HG03045 (cell line): ENCODE data around the gene KAZALD1.

ENCODE experiments used
- ATAC-seq: cut with Tn5 transposase; IDR thresholded peaks from one replicate; pipeline ENCODE4 v1.9.1; 2021; ENCODE audit warnings: mild to moderate bottlenecking, moderate library complexity; ENCODE audit not compliant: unreplicated experiment

The KAZALD1 gene

GRCh38 chr10:101066896-101067355 lies 5.1 kb downstream of the KAZALD1 start:
- no peak for ATAC-seq

- no peak for ATAC-seq
Observed at GRCh38 chr10:101067356-101068083, 5.7 kb downstream of the KAZALD1 start.

- no peak for ATAC-seq
Observed at GRCh38 chr10:101069441-101069840, 7.7 kb downstream of the KAZALD1 start.

GRCh38 chr10:101070098-101070497 lies 8.3 kb downstream of the KAZALD1 start:
- no peak for ATAC-seq

GRCh38 chr10:101071267-101071884 lies 9.6 kb downstream of the KAZALD1 start:
- no peak for ATAC-seq

GRCh38 chr10:101071885-101072433 lies 10.2 kb downstream of the KAZALD1 start:
- no peak for ATAC-seq

- ATAC-seq: no peak
Observed at GRCh38 chr10:101072923-101073322, 11.1 kb downstream of the KAZALD1 start.

GRCh38 chr10:101073631-101074030 lies 11.8 kb downstream of the KAZALD1 start:
- ATAC-seq: no peak

GRCh38 chr10:101075775-101076174 lies 14.0 kb downstream of the KAZALD1 start:
- no peak for ATAC-seq

GRCh38 chr10:101076630-101077029 lies 14.8 kb downstream of the KAZALD1 start:
- no peak for ATAC-seq

GRCh38 chr10:101079874-101080273 lies 18.1 kb downstream of the KAZALD1 start:
- no peak for ATAC-seq

- no peak for ATAC-seq
Observed at GRCh38 chr10:101080933-101081931, 19.4 kb downstream of the KAZALD1 start.

- ATAC-seq: no peak
Observed at GRCh38 chr10:101085846-101086245, 24.1 kb downstream of the KAZALD1 start.

GRCh38 chr10:101087376-101087775 lies 25.6 kb downstream of the KAZALD1 start:
- ATAC-seq: no peak

GRCh38 chr10:101087965-101088364 lies 26.2 kb downstream of the KAZALD1 start:
- ATAC-seq: no peak

- ATAC-seq: no peak
Observed at GRCh38 chr10:101089520-101090299, 27.9 kb downstream of the KAZALD1 start.

GRCh38 chr10:101090597-101090996 lies 28.8 kb downstream of the KAZALD1 start:
- ATAC-seq: no peak

GRCh38 chr10:101091546-101092290 lies 29.9 kb downstream of the KAZALD1 start:
- no peak for ATAC-seq

- ATAC-seq: no peak
Observed at GRCh38 chr10:101092881-101093354, 31.1 kb downstream of the KAZALD1 start.
